ENCODE data around the gene RMC1. TPM values are rescaled to one million over a fixed set of nuclear protein-coding genes. Genes with fewer than 3 reads are reported as not detected.
"Not testable (repeated sequence)": the region's sequence is repeated elsewhere in the genome, so short reads cannot be mapped to it uniquely, and the experiment has no call there.

RMC1 gene
- total RNA-seq, 1 experiment from 2014 or later = 12.9 TPM

DNA sequence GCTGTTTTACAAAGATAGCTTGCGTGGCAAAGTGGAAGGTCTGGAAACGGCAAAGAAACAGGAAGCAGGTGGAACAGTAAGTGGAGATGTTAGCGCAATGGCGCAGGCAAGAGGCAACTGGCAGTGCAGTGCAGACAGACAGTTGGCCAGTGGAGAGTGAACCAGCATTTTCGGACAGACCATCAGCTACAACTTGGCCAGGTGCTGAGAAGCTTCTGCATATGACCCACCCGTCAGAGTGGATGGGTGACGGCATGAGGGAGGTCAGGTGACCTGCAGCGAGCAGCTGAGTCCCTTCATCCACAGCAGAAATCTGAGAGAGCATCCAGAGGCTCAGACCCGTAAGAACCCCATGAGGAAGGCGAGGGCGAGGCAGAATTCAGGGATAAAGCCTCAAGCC, 49.2 kb downstream of the RMC1 start:
- DNase-seq = no peak
- no peaks in the 10 kb centered on the region for H3K4me1 ChIP-seq
- Mint-ChIP-seq H3K4me1 (ENCODE audit: low read depth, unreplicated experiment) (peaks cover 7% of the 10 kb centered on the region), H3K27ac (ENCODE audit: unreplicated experiment) (no peak overlapping the region), H3K4me3 (ENCODE audit: unreplicated experiment) (no peak overlapping the region), H3K27me3 (ENCODE audit: insufficient read depth, unreplicated experiment) (no peaks in the 10 kb centered on the region), H3K9me3 (ENCODE audit: unreplicated experiment) (no peaks in the 10 kb centered on the region), H3K36me3 (ENCODE audit: insufficient read depth, unreplicated experiment) (peaks cover 41% of the 10 kb centered on the region)
- H3K9me3 ChIP-seq = no peaks in the 10 kb centered on the region
- POLR2A ChIA-PET = no interaction called here
- intact Hi-C loops (cut with micrococcal nuclease; ENCODE audit: unreplicated experiment) = no loop called here
- H3K36me3 ChIP-seq (ENCODE audit: control insufficient read depth, insufficient read depth, low read length) = no peaks in the 10 kb centered on the region
- TF ChIP-seq, protein P1, sequence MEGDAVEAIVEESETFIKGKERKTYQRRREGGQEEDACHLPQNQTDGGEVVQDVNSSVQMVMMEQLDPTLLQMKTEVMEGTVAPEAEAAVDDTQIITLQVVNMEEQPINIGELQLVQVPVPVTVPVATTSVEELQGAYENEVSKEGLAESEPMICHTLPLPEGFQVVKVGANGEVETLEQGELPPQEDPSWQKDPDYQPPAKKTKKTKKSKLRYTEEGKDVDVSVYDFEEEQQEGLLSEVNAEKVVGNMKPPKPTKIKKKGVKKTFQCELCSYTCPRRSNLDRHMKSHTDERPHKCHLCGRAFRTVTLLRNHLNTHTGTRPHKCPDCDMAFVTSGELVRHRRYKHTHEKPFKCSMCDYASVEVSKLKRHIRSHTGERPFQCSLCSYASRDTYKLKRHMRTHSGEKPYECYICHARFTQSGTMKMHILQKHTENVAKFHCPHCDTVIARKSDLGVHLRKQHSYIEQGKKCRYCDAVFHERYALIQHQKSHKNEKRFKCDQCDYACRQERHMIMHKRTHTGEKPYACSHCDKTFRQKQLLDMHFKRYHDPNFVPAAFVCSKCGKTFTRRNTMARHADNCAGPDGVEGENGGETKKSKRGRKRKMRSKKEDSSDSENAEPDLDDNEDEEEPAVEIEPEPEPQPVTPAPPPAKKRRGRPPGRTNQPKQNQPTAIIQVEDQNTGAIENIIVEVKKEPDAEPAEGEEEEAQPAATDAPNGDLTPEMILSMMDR (IDR thresholded peaks at IDR 0.05; ENCODE audit: insufficient read depth in 1 of 2, low read depth in 1 of 2, low read length in 1 of 2, severe bottlenecking in 1 of 2, unreplicated experiment in 1 of 2) = no peak
- H3K27me3 ChIP-seq (replicated peaks; ENCODE audit: control insufficient read depth, insufficient read depth, low read length) = no peaks in the 10 kb centered on the region
- H3K4me3 ChIP-seq (ENCODE audit: low read depth, low read length) = no peak overlapping the region
- no TSS peak for BruUV-seq (replicated peaks)
- CTCF ChIA-PET = no interaction called here

GRCh38 chr18:23553887-23554286, 50.6 kb downstream of the RMC1 start:
- Histone ChIP-seq H3K4me1 (no peaks in the 10 kb centered on the region), H3K27me3 (replicated peaks; ENCODE audit: control insufficient read depth, insufficient read depth, low read length) (no peaks in the 10 kb centered on the region), H3K4me3 (ENCODE audit: low read depth, low read length) (no peak overlapping the region), H3K9me3 (no peaks in the 10 kb centered on the region), H3K36me3 (ENCODE audit: control insufficient read depth, insufficient read depth, low read length) (no peaks in the 10 kb centered on the region)
- ChIA-PET POLR2A (no interaction called here), CTCF (interaction anchor here (1.1 kb wide), 1 partner anchor 149 kb away, joined by 3 read pairs; no protein-coding TSS in a partner anchor)
- Mint-ChIP-seq H3K27me3 (ENCODE audit: insufficient read depth, unreplicated experiment) (no peaks in the 10 kb centered on the region), H3K27ac (ENCODE audit: unreplicated experiment) (no peak overlapping the region), H3K4me3 (ENCODE audit: unreplicated experiment) (no peak overlapping the region), H3K9me3 (ENCODE audit: unreplicated experiment) (no peaks in the 10 kb centered on the region), H3K36me3 (ENCODE audit: insufficient read depth, unreplicated experiment) (peaks cover 43% of the 10 kb centered on the region), H3K4me1 (ENCODE audit: low read depth, unreplicated experiment) (no peaks in the 10 kb centered on the region)
- TF ChIP-seq, protein P1 (IDR thresholded peaks at IDR 0.05; ENCODE audit: insufficient read depth in 1 of 2, low read depth in 1 of 2, low read length in 1 of 2, severe bottlenecking in 1 of 2, unreplicated experiment in 1 of 2) = no peak
- intact Hi-C loops (cut with micrococcal nuclease; ENCODE audit: unreplicated experiment) = no loop called here
- BruUV-seq (replicated peaks) = no TSS peak
- DNase-seq = no peak

- peaks cover 1% of the 10 kb centered on the region for H3K36me3 ChIP-seq (ENCODE audit: control insufficient read depth, insufficient read depth, low read length)
- no peak for DNase-seq
- H3K4me1 ChIP-seq = no peaks in the 10 kb centered on the region
- H3K27me3 Mint-ChIP-seq (ENCODE audit: insufficient read depth, unreplicated experiment) = no peaks in the 10 kb centered on the region
- BruUV-seq (replicated peaks) = no TSS peak
- TF ChIP-seq, protein P1 (IDR thresholded peaks at IDR 0.05; ENCODE audit: insufficient read depth in 1 of 2, low read depth in 1 of 2, low read length in 1 of 2, severe bottlenecking in 1 of 2, unreplicated experiment in 1 of 2) = no peak
- no peaks in the 10 kb centered on the region for H3K4me1 Mint-ChIP-seq (ENCODE audit: low read depth, unreplicated experiment)
- H3K9me3 ChIP-seq = no peaks in the 10 kb centered on the region
- ChIA-PET CTCF (no interaction called here), POLR2A (no interaction called here)
- H3K9me3 Mint-ChIP-seq (ENCODE audit: unreplicated experiment) = no peaks in the 10 kb centered on the region
- H3K27ac Mint-ChIP-seq (ENCODE audit: unreplicated experiment) = no peak overlapping the region
- H3K27me3 ChIP-seq (replicated peaks; ENCODE audit: control insufficient read depth, insufficient read depth, low read length) = no peaks in the 10 kb centered on the region
- H3K4me3 Mint-ChIP-seq (ENCODE audit: unreplicated experiment) = no peak overlapping the region
- peaks cover 30% of the 10 kb centered on the region for H3K36me3 Mint-ChIP-seq (ENCODE audit: insufficient read depth, unreplicated experiment)
- intact Hi-C loops (cut with micrococcal nuclease; ENCODE audit: unreplicated experiment) = no loop called here
- no peak overlapping the region for H3K4me3 ChIP-seq (ENCODE audit: low read depth, low read length)
Observed at GRCh38 chr18:23556145-23556780, 53.0 kb downstream of the RMC1 start.

GRCh38 chr18:23557511-23557910, 54.2 kb downstream of the RMC1 start:
- POLR2A ChIA-PET; H3K27me3 Mint-ChIP-seq (ENCODE audit: insufficient read depth, unreplicated experiment); intact Hi-C loops (cut with micrococcal nuclease; ENCODE audit: unreplicated experiment); H3K4me1 Mint-ChIP-seq (ENCODE audit: low read depth, unreplicated experiment); H3K36me3 ChIP-seq (ENCODE audit: control insufficient read depth, insufficient read depth, low read length); H3K9me3 ChIP-seq; DNase-seq; H3K27me3 ChIP-seq (replicated peaks; ENCODE audit: control insufficient read depth, insufficient read depth, low read length); H3K9me3 Mint-ChIP-seq (ENCODE audit: unreplicated experiment); H3K4me1 ChIP-seq; CTCF ChIA-PET; H3K27ac Mint-ChIP-seq (ENCODE audit: unreplicated experiment); H3K4me3 ChIP-seq (ENCODE audit: low read depth, low read length); H3K4me3 Mint-ChIP-seq (ENCODE audit: unreplicated experiment); BruUV-seq (replicated peaks): not testable (repeated sequence)
- H3K36me3 Mint-ChIP-seq (ENCODE audit: insufficient read depth, unreplicated experiment) = peaks cover 21% of the 10 kb centered on the region

Data from Caco-2 (cell line).